ENCODE results near the gene EXOC7. TPM values are rescaled to one million over a fixed set of nuclear protein-coding genes. Genes with fewer than 3 reads are reported as not detected.

EXOC7 gene
- total RNA-seq, 4 donors from 2014 or later = 69.3 to 107 (median 83.9) TPM

DNA sequence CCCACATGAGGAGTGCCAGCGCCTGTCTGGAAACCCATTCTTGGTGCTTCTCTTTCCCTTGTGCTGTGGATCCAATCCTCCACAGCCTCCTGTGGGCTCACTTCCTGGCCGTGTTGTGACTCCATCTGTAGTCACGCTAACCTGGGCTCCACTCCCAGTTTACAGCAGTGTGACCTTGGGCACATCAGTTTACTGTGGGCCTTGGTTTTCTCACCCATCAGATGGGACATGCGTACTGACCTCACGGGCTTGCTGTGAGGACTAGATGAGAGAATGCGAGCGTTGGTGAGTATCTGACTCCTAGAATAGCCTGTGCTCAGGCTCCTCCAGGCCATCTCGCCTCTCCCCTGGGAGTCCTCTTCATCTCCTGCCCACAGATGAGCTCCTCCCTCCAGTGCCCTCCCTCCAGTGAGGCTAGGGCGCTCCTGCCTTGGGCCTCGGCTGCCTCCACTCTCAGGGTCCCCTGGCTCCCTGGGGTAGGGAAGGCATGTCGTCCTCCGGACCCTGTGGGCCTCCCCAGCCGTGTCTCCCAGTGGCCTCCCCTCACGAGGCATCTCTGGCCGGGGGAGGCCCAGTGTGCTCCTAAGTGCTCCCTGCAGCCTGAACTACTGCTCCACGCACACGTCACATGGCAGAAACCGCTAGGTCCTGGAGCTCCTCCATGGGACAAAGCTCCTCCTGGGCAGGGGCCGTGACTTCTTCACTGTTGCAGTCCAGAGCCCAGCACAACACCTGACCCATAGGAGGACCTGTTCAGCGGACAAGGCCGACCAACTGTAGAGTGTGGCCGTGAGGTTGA, 42.7 kb upstream of the EXOC7 start:
- H3K4me1 ChIP-seq = peaks cover 0 to 32% (median 6%) of the 10 kb centered on the region in 3 donors
- no peak for ATAC-seq
- H3K27ac ChIP-seq = peak overlapping the region in 1 of 4 donors; percentile 10

DNA sequence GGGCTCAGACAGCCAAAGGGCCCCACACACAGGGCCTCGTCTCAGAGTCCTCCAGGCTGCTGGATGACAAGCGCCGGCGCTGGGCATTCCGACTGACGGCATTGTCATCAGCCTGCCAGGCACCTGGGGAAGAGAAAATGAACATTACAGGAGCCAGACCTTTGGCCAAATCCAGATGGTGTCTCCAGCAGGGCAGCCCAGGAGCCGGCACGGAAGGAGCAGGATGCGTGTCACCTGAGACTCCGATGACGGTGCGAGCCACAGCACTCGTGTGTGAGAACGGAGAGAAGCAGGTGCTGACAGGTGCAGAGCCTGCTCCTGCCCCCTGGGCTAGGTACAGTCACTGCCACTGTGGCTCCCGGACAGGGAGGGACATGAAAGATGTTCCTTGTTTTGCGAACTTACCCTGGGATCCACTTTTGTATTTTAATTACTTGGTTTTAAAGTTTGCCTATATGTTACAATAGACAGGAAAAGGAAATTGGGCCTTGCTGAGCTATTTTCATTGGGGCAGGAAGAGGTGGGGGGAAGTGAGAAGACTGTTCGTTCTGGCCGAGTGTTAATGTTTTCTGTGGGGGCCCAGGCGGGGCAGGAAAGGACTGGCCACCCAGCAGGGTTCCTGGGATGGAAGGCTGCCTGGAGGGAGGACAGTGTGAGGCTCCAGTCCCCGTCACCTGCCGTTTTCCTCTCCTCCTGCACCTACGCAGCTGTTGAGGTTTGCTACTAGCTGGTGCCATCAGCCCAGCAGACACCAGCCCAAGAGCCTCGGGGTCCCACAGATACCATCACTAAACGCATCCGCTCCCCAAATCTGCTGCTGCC, 41.9 kb upstream of the EXOC7 start:
- WGBS, 2 donors (ENCODE audit: low coverage in 1 of 2) = 64 to 83% methylated on average over 18 to 23 of the region's 25 CpGs
- peak overlapping the region in 1 of 4 donors; percentile 10 for H3K27ac ChIP-seq
- ATAC-seq = no peak
- no peaks in the 10 kb centered on the region for H3K36me3 ChIP-seq
- TF ChIP-seq POLR2AphosphoS5 (IDR thresholded peaks at IDR 0.05) = no peak
- TF ChIP-seq POLR2A (IDR thresholded peaks at IDR 0.05) = no peak
- TF ChIP-seq, protein P1, sequence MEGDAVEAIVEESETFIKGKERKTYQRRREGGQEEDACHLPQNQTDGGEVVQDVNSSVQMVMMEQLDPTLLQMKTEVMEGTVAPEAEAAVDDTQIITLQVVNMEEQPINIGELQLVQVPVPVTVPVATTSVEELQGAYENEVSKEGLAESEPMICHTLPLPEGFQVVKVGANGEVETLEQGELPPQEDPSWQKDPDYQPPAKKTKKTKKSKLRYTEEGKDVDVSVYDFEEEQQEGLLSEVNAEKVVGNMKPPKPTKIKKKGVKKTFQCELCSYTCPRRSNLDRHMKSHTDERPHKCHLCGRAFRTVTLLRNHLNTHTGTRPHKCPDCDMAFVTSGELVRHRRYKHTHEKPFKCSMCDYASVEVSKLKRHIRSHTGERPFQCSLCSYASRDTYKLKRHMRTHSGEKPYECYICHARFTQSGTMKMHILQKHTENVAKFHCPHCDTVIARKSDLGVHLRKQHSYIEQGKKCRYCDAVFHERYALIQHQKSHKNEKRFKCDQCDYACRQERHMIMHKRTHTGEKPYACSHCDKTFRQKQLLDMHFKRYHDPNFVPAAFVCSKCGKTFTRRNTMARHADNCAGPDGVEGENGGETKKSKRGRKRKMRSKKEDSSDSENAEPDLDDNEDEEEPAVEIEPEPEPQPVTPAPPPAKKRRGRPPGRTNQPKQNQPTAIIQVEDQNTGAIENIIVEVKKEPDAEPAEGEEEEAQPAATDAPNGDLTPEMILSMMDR (IDR thresholded peaks at IDR 0.05) = no peak
- no peak for TF ChIP-seq EP300 (IDR thresholded peaks at IDR 0.05)
- H3K4me3 ChIP-seq = no peak overlapping the region
- H3K4me1 ChIP-seq = peaks cover 0 to 32% (median 14%) of the 10 kb centered on the region in 3 donors
- H3K9me3 ChIP-seq = no peaks in the 10 kb centered on the region
- peaks cover 8% of the 10 kb centered on the region for H3K27me3 ChIP-seq

More for the DNA sequence above, 42.7 kb upstream of the EXOC7 start:
- H3K27me3 ChIP-seq = no peaks in the 10 kb centered on the region
- WGBS, 2 donors (ENCODE audit: low coverage in 1 of 2) = 40 to 76% methylated on average over 2 to 3 of the region's 22 CpGs
- TF ChIP-seq, protein P1 (IDR thresholded peaks at IDR 0.05) = no peak
- TF ChIP-seq POLR2AphosphoS5 (IDR thresholded peaks at IDR 0.05) = no peak
- no peak for TF ChIP-seq POLR2A (IDR thresholded peaks at IDR 0.05)
- no peak for TF ChIP-seq EP300 (IDR thresholded peaks at IDR 0.05)
- H3K9me3 ChIP-seq = no peaks in the 10 kb centered on the region
- H3K4me3 ChIP-seq = no peak overlapping the region
- no peaks in the 10 kb centered on the region for H3K36me3 ChIP-seq

DNA sequence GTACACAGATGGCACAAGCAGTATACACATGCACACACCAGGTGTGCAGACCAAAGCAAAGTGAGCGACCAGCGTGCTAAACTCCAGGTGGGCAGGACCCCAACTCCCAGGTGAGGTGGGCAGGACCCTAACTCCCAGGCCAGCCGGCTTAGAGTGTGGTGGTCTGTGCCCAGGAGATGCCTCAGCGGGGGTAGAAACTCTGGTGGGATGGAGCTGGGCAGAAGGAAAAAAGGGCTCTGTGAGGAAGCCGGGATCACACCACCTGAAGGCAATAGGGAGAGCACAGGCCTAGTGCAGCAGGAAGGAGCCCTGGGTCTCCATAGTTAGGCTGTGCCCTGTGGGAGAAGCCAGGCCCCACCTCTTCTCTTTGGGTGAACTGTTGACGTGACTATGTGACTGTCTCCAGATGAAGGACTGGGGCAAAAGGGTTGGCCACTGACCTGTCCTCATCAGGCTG, 39.0 kb upstream of the EXOC7 start:
- no peaks in the 10 kb centered on the region for H3K36me3 ChIP-seq
- 87% methylated on average over 6 of the region's 6 CpGs; no CpG with 5 or more reads in 1 of the 2 donors for WGBS, 2 donors (ENCODE audit: low coverage in 1 of 2)
- H3K9me3 ChIP-seq = no peaks in the 10 kb centered on the region
- ATAC-seq = no peak
- peaks cover 0 to 42% (median 22%) of the 10 kb centered on the region in 3 donors for H3K4me1 ChIP-seq
- H3K27me3 ChIP-seq = peaks cover 36% of the 10 kb centered on the region
- no peak overlapping the region for H3K27ac ChIP-seq
- no peak overlapping the region for H3K4me3 ChIP-seq
- TF ChIP-seq, protein P1 (IDR thresholded peaks at IDR 0.05) = no peak
- TF ChIP-seq EP300 (IDR thresholded peaks at IDR 0.05) = no peak
- no peak for TF ChIP-seq POLR2AphosphoS5 (IDR thresholded peaks at IDR 0.05)
- no peak for TF ChIP-seq POLR2A (IDR thresholded peaks at IDR 0.05)

DNA sequence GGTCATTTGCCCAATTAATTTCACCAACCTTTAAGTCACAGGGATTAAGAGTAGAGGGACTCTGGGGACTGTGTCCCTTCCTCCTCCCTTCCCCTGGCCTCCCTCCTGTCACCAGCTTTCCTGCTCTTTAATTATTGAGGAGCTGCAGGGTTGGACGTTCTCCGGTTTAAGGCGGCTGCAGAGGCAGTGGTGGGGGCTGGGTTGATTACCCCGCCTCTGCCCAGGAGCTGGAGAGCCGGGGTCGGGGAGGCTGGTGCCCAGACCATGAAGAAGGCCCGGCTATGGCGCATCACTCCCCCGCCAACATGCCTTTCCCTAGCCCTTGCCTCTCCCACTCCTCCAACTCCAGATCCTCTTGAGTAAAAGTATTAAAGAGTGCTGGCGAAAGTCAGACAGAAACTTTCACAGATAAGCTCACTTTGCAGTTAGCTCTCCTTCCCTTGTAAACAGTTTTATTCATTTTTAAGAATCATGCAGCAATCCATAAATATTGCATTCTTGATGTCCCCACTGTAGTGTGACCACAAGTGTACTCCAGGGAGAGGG, 38.5 kb upstream of the EXOC7 start:
- no peaks in the 10 kb centered on the region for H3K36me3 ChIP-seq
- TF ChIP-seq EP300 (IDR thresholded peaks at IDR 0.05) = no peak
- TF ChIP-seq POLR2A (IDR thresholded peaks at IDR 0.05) = no peak
- TF ChIP-seq, protein P1 (IDR thresholded peaks at IDR 0.05) = no peak
- TF ChIP-seq POLR2AphosphoS5 (IDR thresholded peaks at IDR 0.05) = no peak
- no peak overlapping the region for H3K4me3 ChIP-seq
- H3K4me1 ChIP-seq = peaks cover 0 to 45% (median 22%) of the 10 kb centered on the region in 3 donors
- peaks cover 41% of the 10 kb centered on the region for H3K27me3 ChIP-seq
- H3K9me3 ChIP-seq = no peaks in the 10 kb centered on the region
- no peak overlapping the region for H3K27ac ChIP-seq
- 80 to 97% methylated on average over 1 to 2 of the region's 10 CpGs for WGBS, 2 donors (ENCODE audit: low coverage in 1 of 2)
- ATAC-seq = no peak
